Activated CD8-positive, alpha-beta memory T cell treated with anti-CD3 and anti-CD28 coated beads, Interleukin-2, amount 50 U/mL, for 48 hours (primary cell): ENCODE data around the gene ADGRA1.
"Not testable (repeated sequence)": the region's sequence is repeated elsewhere in the genome, so short reads cannot be mapped to it uniquely, and the experiment has no call there.

ENCODE experiments used
- DNase-seq: peaks from one replicate; pipeline ENCODE4 v3.0.0-alpha.2; 2020

ADGRA1 gene

GRCh38 chr10:133087679-133088178 lies at the start of gene ADGRA1:
ADGRA1 (plus strand) TSS chr10:133087924; CDS start chr10:133088910, 986 bp downstream.
- DNase-seq = no peak

DNA sequence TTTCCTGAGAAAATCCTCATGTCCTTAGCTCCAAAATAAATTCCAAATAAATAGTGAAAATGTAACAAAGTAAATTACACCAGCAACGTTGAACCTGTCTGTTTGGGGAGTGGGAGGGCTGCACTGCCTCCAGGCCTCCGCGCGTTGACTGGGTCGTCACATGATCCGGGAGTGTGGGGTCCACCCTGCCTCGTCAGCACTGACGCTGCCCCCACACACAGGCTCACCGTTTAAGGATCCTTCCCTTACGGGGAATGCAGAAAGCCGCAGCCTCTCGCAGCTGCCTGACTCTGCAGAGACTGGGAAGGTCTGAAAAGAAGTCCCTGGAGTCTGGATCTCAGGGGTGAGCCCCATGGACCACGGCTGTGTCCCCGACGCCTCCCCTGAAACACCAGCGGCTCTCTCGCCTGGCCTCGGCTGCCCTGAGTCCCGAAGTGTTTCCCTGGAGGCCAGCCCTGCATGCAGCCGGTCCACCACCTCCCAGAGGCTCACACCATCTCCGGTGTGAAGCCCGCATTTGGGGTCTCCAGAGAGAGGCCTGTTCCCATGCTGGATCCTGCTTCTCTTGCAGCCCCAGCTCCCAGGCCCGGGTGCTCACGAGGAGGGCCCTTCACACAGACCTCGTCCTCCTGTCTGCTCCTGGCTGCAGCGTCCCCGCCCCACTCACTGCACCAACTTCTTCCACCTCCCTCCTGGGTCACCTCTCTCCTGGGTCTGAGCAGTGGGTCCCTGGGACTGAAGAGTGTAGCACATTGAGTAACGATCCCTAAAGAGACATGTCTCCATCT lies 49.5 kb upstream of the ADGRA1 start:
- no peak for DNase-seq

- no peak for DNase-seq
Measured at GRCh38 chr10:133039107-133039802, 48.5 kb upstream of the ADGRA1 start.

DNA sequence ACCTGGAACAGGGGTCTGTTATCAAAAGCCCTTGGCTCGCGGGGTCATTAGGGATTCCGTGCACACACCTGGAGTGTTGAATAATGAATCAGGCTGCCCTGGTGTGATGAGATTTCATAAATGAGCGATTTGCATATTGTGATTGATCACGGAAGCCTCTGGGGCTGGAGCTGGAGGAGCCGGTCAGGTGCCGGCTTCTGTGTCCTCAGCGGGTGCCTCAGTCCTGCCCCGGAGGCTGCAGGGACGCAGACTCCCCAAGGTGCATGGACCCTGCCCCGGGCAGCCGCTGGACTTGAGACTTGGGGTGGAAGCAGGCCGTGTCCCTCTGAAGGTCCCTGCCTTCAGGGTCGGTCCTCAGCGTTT lies 47.9 kb upstream of the ADGRA1 start:
- DNase-seq = no peak

GRCh38 chr10:133040198-133040597 lies 47.5 kb upstream of the ADGRA1 start:
- DNase-seq = no peak

DNA sequence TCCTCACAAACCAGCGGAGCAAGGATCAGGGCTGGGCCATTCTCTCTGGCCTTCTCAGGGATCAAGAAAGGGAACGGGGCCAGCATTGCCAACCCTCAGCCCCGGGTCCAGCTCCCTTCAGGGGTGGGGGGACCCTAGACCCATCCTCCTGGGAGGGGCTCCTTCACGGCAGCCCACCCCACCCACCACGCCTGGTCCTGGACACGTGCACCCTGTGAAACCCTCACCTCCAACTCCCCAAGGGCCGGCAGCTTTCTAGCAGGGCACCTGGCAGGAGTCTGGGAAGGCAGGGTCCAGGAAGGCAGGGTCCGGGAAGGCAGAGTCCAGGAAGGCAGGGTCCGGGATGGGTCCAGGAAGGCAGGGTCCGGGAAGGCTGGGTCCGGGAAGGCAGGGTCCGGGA lies 46.6 kb upstream of the ADGRA1 start:
- no peak for DNase-seq

DNA sequence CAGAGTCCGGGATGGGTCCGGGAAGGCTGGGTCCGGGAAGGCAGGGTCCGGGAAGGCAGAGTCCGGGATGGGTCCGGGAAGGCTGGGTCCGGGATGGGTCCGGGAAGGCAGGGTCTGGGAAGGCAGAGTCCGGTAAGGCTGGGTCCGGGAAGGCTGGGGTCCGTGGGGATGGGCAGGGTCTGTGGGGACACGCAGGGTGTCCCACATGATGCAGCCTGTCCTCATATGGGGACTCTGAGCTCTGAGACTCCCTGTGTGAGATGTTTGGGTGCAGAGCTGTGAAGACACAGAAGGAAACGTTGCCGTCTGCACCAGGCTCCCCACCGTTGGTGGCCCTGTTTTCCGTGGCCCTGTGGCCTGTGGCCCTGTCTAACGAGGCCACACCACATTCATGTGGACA lies 45.7 kb upstream of the ADGRA1 start:
- DNase-seq = no peak

GRCh38 chr10:133042816-133043215 lies 44.9 kb upstream of the ADGRA1 start:
- DNase-seq = no peak

DNA sequence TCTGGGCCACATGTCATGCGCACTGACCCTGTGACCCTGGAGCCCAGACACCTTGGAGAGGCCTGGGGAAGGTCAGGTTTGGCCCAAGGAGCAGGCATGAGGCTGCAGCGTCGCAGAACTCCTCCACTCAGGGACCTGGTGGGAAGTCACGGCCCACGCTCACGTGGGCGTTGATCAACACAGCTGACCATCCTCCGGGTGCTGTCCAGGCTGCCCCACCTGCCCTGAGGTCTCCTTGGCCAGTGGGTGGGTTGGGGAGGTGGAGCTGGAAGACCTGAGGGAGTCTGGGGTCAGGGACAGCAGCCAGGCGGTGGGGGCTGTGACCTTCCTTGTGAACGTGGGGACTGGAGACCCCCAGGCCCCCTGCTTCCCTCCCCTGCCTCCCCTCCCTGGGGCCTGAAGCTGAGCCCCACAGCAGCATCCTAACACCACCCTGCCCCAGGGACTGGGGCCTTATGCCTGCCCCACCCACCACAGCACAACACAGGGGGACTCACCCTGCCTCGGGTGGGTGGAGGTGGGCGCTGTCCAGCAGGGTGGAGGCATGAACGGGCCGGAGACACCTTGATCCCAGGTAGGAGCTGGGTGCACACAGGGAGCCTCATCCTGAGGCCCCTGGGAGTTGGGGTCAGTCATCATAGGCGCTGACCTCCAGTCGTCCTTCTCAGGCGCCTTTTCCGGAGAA lies 44.0 kb upstream of the ADGRA1 start:
- DNase-seq = no peak

DNA sequence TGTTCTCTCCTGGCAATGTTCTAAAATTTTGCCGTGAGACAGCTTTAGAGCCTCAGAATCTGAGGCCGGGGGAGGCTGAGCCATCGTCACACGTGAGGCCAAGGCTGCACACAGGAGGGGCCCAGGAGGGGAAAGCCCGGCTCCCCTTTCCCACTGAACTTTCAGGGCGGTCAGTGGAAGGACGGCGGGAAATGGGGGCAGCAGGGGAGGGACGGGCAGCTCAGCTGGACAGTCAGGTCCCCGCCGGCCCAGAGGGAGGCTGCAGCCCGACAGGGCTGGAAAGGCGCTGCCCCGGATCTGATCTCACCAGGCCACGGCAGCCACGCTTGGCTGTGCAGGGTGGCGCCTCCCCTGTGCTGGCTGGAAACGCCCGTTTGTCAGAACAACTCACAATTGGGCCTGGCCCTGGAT lies 43.3 kb upstream of the ADGRA1 start:
- DNase-seq = no peak

- DNase-seq = no peak
Measured at GRCh38 chr10:133045556-133046389, 42.0 kb upstream of the ADGRA1 start.

DNA sequence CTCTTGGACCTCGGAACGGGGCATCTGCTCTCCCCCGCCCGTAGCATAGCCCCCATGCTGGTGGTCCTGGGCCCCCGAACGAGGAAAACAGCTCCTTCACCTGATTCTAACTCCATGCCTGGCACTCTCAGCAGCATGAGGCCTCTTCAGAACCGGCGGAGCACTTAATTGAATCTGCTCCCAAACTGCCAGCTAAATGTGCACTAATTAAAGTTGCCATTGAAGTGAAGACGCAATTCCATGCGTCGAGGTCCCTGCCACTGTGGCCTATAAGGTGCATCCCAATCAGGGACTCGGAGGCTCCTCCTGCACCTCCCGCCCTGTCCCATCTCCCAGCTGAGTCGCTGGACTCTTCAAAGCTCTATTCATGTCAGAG lies 41.3 kb upstream of the ADGRA1 start:
- DNase-seq = no peak

- DNase-seq = no peak
Measured at GRCh38 chr10:133047526-133048123, 40.1 kb upstream of the ADGRA1 start.

- DNase-seq = no peak
Measured at GRCh38 chr10:133048266-133048665, 39.5 kb upstream of the ADGRA1 start.

GRCh38 chr10:133048926-133049325 lies 38.8 kb upstream of the ADGRA1 start:
- DNase-seq = no peak

GRCh38 chr10:133049639-133050038 lies 38.1 kb upstream of the ADGRA1 start:
- DNase-seq = no peak

DNA sequence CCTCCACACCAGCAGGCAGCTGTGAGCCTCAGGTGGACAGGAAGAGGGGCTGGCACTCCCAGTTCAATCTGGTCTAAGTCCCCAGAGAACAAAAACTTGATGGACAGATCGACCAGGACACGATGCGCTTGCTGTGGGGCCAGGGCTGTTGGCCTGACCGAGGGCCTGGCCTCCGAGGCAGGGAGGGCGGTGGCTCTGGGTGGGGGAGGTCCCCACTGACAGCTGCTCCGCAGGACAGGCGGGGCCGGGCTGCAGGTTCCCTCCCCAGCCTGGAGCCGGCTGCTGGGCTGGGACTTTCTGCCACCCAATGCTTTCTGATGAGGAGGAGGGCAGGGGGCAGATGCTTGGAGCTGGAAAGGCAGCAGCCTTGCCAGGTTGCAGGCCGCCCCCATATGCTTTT lies 37.4 kb upstream of the ADGRA1 start:
- DNase-seq = no peak

DNA sequence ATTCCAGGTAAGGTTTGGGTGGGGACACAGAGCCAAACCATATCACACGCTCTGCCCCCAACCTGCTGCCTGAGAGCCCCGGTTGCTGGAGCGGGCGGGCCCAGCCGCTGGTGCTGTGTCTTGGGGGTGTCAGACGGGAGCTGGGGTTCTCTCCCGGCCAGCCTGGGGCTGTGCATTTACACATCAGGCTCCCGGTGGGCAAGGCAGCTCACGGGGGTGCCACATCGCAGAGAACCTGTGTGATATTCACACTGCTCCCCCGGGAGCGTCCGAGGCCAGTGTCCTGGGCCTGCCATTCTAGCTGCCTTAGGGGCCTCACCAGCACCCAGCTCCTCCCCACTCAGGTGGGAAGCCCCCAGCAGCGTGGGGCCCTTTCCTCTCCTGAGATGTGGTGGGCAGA lies 35.6 kb upstream of the ADGRA1 start:
- DNase-seq = no peak

- DNase-seq = not testable (repeated sequence)
Measured at GRCh38 chr10:133053527-133054133, 34.1 kb upstream of the ADGRA1 start.

- DNase-seq = no peak
Measured at GRCh38 chr10:133055470-133055869, 32.3 kb upstream of the ADGRA1 start.

- no peak for DNase-seq
Measured at GRCh38 chr10:133056001-133056400, 31.7 kb upstream of the ADGRA1 start.

DNA sequence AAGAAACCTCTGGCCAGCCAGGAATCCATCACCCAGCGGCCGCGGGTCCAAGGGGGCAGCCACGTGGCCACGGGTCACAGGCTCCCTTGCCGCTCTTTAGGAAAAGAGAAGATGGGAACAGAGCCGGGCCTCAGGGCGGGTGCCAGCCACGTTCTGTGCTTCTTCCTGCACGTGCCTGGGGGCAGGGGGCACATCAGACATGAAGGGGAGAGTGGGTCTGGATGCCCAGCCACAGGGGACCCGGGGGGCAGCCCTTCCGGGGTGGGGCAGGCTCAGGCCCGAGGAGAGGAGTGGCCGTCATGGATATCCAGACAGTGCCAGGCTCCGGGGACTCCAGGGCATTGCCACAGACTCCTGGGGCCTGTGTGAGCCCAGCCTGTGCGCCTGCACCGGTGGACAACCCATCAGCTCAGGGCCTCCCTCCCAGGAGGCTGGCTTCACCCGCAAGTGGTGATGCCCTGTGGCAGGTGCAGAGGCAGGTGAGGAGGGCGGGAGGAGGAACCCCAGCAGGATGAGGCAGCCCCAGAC lies 31.0 kb upstream of the ADGRA1 start:
- DNase-seq = no peak
